ENCODE results near the gene RABGAP1. TPM values are rescaled to one million over a fixed set of nuclear protein-coding genes. Genes with fewer than 3 reads are reported as not detected.

The RABGAP1 gene
- total and polyA plus RNA-seq, 2 experiments from 2014 or later = 8.5 to 33.9 TPM

- no peak for TF ChIP-seq ETS1 (IDR thresholded peaks at IDR 0.05)
- no peak for TF ChIP-seq JUNB (IDR thresholded peaks at IDR 0.05; ENCODE audit: unreplicated experiment)
These were observed 149.0 kb downstream of the RABGAP1 start (continued) for GRCh38 chr9:123089790-123090189.

DNA sequence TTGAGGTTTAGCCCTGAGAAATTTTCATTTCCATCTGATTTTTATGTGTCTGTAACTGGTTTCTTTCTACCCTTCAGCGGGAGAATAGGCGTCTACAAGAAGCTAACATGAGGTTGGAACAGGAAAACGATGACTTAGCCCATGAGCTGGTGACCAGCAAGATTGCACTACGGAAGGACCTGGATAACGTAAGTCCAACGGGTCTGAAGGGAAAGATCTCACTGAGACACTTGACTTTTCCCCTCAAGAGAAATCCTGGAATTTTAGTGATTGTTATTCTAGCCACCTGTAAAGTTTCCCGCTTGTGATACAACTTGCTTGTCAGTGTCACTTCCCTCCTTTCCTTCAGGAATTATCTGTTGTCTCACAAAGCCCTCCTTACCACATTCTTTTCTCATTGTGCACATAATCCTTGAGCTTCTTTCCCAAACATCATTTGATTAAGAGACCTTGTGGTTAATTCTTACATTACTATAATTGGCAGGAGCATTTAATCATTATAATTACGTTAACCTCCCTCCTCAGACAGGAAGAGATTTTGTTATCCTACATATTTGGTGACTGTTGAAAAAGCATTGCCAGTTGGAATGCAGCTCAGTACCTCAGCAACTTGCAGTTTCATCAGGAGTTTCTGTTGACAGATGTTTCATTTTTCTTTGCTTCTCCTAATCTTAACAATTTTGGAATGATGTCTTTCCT is 149.5 kb downstream of the RABGAP1 start:
- Mint-ChIP-seq H3K27ac (no peak overlapping the region), H3K4me3 (no peak overlapping the region), H3K27me3 (ENCODE audit: insufficient read depth, low read depth, poor library complexity) (no peaks in the 10 kb centered on the region), H3K9me3 (no peaks in the 10 kb centered on the region), H3K36me3 (ENCODE audit: low read depth) (peaks cover 55% of the 10 kb centered on the region), H3K4me1 (peaks cover 8% of the 10 kb centered on the region)
- H4K20me1 ChIP-seq (replicated peaks; ENCODE audit: insufficient read depth) = no peaks in the 10 kb centered on the region; the same call in 1 of the 2 replicates
- H3K36me3 ChIP-seq (ENCODE audit: insufficient read depth) = peaks cover 15% of the 10 kb centered on the region; the same call in 1 of the 2 replicates
- no peak overlapping the region for H2AFZ ChIP-seq
- H3K79me2 ChIP-seq (replicated peaks; ENCODE audit: insufficient read depth) = no peaks in the 10 kb centered on the region
- H3K9me2 ChIP-seq (ENCODE audit: insufficient read depth) = no peaks in the 10 kb centered on the region
- no peaks in the 10 kb centered on the region for H3F3A ChIP-seq (replicated peaks; ENCODE audit: low read depth)
- H3K4me3 ChIP-seq = no peak overlapping the region
- TF ChIP-seq JUNB (IDR thresholded peaks at IDR 0.05; ENCODE audit: unreplicated experiment) = no peak
- no peak for TF ChIP-seq ZNF331 (CRISPR knock-in tag; IDR thresholded peaks at IDR 0.05; ENCODE audit: low read depth)
- TF ChIP-seq POLR2AphosphoS5 (IDR thresholded peaks at IDR 0.05; ENCODE audit: low read depth) = no peak
- no peak for TF ChIP-seq REST (IDR thresholded peaks at IDR 0.05; ENCODE audit: unreplicated experiment)
- no peak for TF ChIP-seq ZNF462 (CRISPR knock-in tag; IDR thresholded peaks at IDR 0.05)
- ATAC-seq (no peak), DNase-seq (ENCODE audit: low spot score) (no peak)
- peak overlapping the region; percentile 39 for H3K27ac ChIP-seq (ENCODE audit: low read depth)
- H3K4me1 ChIP-seq (ENCODE audit: insufficient read depth) = peaks cover 7% of the 10 kb centered on the region
- no peaks in the 10 kb centered on the region for H3K27me3 ChIP-seq (ENCODE audit: insufficient read depth)
- H3K4me2 ChIP-seq = no peak overlapping the region

Measured in GM23338 (cell line).